Fibroblast of skin of right biceps (primary cell): ENCODE measurements around the gene LIX1L.
A peak's percentile ranks its signal among the peaks of the same experiment; 100 is the strongest.

Source experiments
- DNase-seq: peaks from one replicate; pipeline ENCODE4 v3.0.0-alpha.2; 2013

The LIX1L gene

DNA sequence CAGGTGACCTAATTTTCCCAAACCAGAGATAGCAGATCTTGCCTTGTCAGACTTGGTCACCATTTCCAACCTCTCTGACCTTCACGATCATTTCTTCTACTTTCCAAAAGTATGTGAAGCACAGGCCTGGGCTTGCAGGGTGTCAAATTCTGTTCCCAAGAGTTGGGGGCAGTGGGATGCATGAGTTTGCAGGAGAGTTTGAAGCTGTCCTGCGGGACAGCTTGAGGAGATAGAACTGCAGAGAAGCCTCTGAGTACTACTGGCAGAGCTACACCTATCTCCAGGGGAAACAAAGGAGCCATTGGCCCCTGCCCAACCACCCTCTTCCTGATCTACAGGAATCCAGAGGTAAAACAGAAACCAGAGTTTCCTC, 27.3 kb upstream of the LIX1L start:
- DNase-seq, result no peak

DNA sequence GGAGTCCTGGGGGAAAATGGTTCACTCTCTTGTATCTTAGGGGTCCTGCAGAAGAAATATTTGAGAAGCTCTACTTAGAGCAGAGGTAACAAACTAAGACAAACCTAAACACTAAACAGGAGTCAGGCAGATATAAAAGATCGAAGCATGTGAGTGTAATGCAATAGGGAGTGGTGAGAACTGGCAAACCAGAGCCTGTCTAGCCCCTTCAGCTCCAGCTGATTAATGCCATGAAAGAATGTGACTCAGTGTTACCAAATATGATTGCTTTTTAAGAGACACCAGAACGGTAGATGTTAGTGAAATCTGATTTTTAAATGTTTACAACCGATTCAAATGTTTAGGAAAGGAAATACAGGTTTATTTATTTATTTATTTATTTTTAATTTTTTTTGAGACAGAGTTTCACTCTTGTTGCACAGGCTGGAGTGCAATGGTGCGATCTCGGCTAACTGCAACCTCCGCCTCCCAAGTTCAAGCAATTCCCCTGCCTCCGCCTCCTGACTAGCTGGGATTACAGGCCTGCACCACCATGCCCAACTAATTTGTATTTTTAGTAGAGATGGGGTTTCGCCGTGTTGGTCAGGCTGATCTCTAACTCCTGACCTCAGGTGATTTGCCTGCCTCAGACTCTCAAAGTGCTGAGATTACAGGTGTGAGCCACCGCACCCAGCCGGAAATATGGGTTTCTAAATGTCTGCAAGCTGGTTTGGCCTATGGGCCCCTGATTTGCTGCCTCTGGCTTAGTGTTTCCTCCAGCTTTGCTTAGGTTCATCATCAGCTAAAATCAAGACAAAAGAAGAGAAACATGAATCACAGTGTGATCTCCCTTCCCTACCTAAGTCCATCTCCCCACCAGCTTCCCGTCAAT, 26.4 kb upstream of the LIX1L start:
- DNase-seq, result no peak

- no peak for DNase-seq
These were observed 25.4 kb upstream of the LIX1L start for GRCh38 chr1:145983206-145983675.

GRCh38 chr1:145982010-145982723, 24.4 kb upstream of the LIX1L start:
- no peak for DNase-seq

GRCh38 chr1:145980457-145980994, 22.7 kb upstream of the LIX1L start:
- DNase-seq, result no peak

- DNase-seq, result peak; percentile 49
These were observed 22.1 kb upstream of the LIX1L start for GRCh38 chr1:145979746-145980456.

DNA sequence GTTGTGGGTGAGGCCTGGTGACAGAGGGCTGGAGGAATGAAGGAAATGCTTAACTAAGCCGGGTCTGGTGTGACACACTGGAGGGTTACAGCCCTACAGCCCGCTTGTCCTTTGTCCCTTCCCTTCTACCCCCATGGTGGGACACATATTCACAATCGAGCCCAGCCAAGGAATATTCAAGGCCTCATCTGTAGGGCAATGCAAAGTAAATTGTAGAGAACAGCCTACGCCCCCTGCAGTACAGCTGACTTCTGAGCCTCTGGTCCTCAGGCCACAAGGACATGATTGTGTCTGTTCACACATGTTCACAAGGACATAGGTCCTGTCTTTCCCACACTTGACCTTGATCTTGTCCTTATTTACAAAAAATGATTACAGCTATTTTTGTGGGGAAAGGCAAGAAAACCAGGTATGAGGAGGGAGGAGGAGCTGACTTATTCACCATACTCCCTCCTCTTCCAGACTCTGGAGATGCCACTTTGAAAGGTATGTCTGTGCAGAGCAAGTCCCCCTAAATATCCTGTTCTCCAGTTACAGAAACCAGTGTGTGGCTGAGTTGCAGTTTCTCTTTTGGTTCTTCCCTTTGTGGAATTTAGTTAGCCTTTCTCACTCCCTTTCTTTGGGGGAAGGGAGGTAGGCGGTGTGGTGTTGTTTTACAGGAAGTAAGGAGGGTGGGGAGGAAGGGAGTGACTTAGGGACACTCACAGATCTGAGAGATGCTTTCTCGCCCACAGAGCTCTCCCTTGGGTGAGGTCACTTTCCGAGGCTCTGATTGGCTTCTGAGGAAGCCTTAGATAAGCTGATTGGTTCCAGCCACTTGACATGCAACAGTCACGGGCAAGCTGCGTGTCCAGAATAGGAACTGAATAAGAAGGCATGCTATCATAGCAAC, 21.3 kb upstream of the LIX1L start:
- DNase-seq, result peak; percentile 100

GRCh38 chr1:145978471-145978853, 20.6 kb upstream of the LIX1L start:
- no peak for DNase-seq

GRCh38 chr1:145977486-145978470, 20.0 kb upstream of the LIX1L start:
- peak; percentile 83 for DNase-seq

GRCh38 chr1:145977016-145977415, 19.2 kb upstream of the LIX1L start:
- no peak for DNase-seq

- no peak for DNase-seq
These were observed 17.4 kb upstream of the LIX1L start for GRCh38 chr1:145975216-145975615.

DNA sequence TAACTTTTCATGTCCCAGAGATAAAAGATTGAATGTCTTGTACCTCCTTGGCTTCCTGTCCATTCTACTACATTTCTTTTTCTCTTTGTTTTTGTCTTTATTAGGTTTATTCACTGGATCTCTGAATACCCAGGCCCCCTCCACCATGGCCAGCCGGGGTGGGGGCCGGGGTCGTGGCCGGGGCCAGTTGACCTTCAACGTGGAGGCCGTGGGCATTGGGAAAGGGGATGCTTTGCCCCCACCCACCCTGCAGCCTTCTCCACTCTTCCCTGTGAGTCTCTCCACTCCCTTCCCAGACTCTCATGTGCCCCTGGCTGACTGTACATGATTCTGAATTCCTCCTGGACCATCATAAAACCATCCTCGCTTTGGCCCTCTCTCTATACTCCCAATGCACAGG, 16.9 kb upstream of the LIX1L start:
- no peak for DNase-seq

GRCh38 chr1:145972580-145972979, 14.8 kb upstream of the LIX1L start:
- DNase-seq, result no peak

GRCh38 chr1:145967288-145967687, 9.5 kb upstream of the LIX1L start:
- DNase-seq, result no peak

DNA sequence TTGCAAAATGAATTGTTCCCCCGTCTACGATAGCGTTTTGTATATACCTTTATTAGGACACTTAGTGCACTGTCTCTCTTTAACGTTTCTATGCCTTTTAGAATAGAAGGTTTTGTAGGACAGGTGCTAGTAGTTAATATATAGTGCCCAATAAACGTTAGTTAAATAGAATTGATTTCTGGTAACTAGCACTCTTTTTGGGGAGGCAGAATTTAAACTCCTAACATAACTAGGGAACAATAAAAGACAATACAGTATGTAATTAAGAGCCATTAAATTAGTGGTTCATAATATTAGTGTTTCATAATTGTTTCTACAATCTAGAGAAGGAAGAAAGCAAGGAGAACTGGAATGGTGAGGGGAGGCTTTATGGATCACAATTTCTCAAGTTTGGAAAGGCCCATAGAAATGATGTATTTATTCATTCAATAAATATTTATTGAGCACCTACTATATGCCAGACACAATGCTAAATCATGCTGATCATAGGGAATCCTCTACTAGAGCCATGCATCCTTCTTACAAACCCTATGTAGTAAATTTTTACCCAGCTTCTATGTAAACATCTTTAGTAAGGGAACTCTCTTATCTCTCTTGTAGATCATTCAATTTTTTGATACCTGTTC, 7.4 kb upstream of the LIX1L start:
- no peak for DNase-seq

DNA sequence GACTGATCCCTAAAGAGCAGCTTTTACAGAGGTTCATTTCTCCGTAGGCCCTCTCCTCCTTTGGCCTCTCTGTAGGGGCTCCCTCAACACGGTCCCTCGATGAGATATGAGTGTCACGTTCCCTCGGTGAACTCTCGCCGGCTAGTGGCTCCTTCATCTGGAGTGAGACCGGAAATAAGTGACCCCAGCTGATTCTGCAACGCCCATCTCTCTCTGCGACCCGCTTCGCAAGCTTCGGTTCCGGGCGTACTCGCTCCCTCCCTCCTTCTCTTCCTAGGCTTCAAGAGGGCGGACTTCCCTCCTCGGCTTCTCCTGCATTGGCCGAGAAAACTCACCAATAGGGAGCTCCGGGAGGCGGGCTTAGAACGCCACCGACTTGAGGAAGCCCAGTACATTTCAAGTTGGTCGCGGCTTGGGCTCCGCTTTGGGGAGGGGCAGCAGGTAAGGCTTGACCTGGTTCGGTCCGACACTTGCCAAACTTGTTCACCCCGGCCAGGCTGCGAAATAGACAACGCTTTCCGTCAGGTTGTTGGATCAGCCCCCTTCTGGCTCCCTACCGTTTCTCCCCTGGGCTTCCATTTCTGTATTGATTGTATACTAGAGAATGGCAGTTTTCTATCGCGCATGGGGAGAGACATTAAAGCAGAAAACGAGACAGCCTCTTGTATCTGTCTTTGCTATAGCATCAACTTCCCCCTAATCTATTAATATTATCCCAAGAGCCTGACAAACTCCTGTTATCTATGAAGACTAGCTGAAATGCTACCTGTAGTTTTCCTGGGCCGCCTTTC, 6.7 kb upstream of the LIX1L start, which contains the start of the genes ANKRD34A and POLR3GL:
TSS of gene ANKRD34A (minus strand) at position 248 of the 791 bp plus-strand sequence. CDS start 2,816 bp downstream, outside the sequence.
TSS of gene POLR3GL (plus strand) at position 363 of the 791 bp plus-strand sequence. CDS start 10,176 bp downstream, outside the sequence.
- peak; percentile 92 for DNase-seq

- peak; percentile 83 for DNase-seq
These were observed 5.6 kb upstream of the LIX1L start for GRCh38 chr1:145963265-145964019.
